SIG-M5 treated with dmso at 0.1 percent for 504 hours (cell line): ENCODE results near the gene FHIT.

Experiments used
- DNase-seq: peaks from one replicate; lab custom pipeline; 2025; ENCODE audit not compliant: unreplicated experiment; lab: John Stamatoyannopoulos, UW

The FHIT gene

DNA sequence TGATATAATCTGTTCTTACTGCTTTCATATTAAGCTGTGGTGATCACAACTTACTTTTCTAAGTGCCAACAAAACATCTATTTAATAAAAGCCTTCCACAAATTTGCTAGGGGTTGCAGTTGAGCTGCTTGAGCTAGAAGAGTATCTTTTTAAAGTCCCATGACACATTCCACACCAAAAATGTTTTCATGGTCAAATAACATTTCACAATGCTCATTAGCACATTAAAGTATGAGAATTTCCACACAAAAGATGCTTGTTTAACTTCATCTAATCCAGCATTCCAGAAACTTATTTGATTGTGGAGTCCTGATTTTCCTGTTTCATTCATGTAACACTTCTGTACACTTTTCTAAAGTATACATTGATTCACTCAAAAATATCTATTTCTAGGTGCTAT lies 1325.3 kb downstream of the FHIT start:
- no peak for DNase-seq

DNA sequence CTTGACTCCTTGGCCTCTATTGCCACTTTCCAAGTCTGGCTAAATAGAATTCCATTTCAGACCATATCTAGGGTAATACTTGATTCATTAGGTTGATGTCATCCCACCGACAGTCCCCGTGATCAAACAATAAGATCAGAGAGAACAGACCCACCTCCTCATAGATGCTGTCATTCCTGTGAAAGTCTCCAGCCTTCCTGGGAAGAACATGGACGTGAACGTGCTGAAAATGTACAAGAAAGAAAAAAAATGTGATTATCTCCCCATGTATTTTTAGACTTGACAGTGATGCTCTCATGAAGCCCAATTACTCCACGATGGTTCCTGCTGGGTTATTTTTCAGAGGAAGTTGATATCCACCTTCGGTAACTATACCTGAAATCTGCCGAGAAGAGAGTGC lies 1329.1 kb downstream of the FHIT start:
- no peak for DNase-seq

DNA sequence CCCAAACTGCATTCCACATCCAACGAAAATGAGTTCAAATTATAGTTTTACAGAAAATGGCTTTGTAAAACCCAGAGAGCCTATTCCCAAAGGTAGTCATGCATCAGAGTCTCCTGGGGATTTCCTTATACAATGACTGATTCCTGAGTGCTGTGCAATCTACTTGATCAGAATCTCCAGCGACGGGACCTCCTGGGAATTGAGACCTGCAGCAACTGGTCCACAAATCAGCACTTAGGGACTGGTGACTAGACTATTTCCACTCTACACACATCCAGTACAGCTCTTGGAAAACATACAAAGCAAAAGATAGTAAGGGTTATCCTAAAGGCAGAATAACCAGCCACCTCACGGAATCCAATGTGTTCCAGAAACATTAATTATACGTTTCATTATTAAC lies 1330.4 kb downstream of the FHIT start:
- no peak for DNase-seq

DNA sequence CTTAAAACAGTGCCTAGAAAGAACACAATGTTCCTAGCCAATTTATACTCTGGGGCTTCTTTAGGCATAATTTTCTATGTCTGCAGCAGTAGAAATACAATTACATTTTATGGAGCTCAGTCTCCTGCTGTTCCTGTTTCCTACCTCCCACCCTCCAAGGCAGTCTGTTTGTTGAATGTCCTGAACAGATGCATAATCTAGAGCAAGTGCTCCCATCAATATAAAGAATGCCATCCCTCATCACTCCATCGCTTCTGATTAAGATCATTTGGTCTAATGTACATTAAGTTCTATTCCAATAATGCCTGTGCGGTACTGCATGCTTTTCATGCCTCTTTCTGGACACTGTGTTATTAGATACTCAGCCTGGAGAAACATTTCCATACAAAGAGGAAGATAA lies 1331.7 kb downstream of the FHIT start:
- DNase-seq, result no peak

GRCh38 chr3:59914251-59914650 lies 1337.0 kb downstream of the FHIT start:
- DNase-seq, result no peak

GRCh38 chr3:59913645-59914044 lies 1337.6 kb downstream of the FHIT start:
- DNase-seq, result no peak

GRCh38 chr3:59908701-59909100 lies 1342.6 kb downstream of the FHIT start:
- DNase-seq, result no peak

DNA sequence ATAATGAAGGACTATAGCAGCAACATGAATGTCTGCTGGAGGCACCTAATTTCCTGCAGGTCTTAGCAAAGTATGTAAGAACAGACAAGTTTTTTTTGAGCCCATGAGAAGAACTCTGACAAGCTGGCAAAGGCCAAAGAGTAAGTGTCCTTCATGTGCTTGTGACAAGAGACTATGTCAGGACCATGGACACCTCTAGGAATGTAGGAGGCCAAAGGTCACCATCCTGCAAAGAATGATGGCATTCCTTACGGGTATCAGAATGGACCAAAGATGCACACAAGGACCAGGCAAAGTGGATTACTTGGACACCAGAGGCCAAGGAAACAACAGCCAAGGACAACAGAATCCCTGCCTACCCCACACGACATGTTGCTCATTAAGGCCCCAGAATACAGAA lies 1343.0 kb downstream of the FHIT start:
- DNase-seq, result no peak

- DNase-seq, result no peak
Measured at GRCh38 chr3:59904296-59904695, 1347.0 kb downstream of the FHIT start.

- no peak for DNase-seq
Measured at GRCh38 chr3:59899061-59899460, 1352.2 kb downstream of the FHIT start.

DNA sequence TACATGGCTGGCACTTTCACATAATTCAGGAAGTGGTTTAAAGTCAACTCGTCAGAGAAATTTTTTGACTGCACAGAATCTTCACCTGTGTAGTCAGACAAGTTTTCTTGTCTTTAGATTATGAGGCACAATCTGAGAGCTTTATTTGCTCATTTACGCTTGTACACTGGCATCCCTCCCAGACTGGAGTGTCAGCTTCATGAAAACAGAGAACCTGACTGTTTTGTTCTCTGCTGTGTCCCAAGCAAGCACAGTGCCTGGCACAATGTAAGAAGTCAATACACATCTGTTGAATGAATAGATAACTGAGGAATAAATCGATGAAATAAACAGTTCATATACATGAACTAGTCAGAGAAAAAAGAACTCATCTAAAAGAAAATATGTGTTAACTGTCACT lies 1355.3 kb downstream of the FHIT start:
- no peak for DNase-seq

DNA sequence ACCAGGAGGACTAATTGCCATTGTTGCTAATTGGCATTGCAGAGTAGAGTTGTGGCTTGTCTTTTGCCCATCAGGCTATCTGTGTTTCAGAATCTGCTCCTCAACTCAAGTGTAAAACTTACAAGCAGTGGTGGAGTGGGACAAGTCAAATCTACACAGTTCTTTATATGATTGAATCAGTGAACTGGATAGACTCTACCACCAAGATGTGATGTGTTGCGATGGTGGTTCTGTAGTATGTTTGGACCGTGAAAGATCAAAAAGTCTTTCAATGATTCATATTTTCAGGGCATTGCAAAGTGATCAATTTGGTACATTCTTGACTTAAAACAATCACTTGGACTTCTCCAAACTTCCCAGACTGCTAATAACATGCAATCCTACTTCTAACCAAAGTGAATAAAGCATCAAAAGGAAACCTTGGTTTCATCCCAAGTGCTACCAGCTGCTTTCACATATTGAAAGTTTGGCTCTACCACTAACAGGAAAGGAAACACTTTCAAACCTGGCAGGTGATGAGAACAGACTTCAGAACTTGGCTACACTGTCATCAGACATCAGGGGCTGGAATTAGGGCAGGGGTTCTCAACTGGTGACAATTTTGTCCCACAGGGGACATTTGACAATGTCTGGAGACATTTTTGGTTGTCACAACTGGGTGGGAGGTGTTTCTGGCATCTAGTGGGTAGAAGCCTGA lies 1356.7 kb downstream of the FHIT start:
- DNase-seq, result no peak

DNA sequence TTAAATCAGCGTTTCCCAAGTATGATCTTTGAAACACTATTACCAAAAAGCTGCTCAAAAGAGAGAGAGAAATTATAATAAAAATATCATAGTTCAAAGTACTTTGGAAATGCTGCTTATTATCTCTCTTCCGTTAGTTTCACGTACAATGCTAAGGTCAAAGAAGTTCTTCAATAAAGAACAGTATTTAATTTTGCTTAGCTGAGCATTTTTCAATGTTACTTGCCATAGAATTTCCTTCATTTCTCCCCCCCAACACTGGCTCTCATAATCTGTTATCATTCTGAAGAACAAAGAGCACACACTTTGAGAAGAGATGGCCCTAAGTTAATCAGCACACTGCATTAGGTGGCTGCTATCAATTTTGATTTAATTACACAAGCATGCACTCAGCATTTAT lies 1360.6 kb downstream of the FHIT start:
- DNase-seq, result no peak

DNA sequence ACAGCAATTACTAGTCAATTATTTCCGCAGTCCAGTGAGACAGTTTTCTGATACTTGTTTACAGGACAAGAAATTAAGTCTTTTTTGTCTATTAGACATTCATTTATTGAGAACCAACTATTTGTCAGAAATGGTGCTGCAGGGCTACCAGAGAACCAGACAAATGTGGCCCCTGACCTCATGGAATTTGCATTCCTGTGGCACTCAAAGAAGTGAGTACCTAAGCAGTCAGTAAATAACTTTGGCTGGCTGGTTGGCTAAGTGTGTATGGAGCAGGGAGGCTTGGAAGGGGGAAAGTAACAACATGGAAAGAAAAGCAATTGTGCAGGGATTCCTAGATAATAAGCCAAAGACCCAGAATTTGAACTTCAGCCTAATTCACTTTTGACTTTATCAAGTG lies 1364.5 kb downstream of the FHIT start:
- no peak for DNase-seq

DNA sequence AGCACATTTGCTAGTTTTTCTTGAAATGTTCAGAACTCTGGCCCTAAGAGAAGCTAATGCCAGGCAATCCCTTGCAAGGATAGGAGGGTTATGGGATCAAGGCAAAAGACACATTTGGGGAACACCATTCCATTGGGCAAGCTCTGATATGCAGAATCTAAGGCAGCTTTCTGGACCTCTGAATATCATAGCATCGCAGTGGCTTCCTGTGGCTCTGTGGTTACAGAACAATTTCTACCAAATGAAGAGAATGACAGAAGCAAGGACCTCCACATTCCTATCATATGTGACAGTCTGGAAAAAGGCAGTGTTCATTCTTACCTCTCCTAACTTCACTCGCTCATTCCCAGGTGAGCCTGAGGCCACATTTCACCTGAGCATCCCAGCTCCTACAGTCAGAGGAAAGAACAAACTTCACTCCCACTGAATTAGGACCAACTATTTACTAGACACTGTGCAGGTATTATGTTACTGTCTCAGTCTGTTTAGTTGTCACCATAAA lies 1365.3 kb downstream of the FHIT start:
- DNase-seq, result no peak

DNA sequence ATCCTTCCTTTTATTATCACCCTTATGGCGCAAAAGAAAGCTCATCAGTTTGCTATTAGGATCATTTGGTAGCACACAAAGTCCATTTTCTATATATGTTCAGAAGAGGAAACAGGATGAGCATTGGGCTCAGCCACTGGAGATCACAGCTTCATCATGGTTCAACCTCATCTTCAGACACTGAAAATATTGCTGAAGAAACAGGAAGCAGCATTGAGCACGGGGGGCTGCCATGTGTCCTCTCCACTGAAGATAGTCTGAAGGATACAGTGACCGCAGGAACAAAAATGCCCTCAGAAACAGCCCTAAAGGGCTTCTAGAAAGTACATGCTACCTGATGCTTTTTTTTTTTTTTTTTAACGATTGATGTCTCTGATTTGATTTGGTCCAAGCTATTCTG lies 1366.2 kb downstream of the FHIT start:
- no peak for DNase-seq

DNA sequence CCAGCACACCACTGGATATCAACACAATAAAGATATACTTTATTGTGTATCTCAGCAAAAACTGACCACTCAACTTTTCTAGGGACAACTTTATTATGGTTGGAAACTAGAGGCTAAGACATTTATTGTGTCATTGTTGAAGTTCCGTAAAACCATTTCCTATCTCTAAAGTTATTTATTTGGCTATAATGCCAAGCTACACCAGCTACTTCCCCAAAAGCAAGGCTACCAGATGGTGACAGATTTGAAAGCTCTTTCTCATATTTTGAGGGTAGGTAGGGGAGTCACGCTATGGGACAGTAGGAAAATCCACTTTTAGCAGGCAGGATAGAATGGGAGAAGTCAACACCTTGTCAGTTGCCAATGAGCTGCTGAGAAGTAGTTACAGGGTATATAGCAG lies 1366.8 kb downstream of the FHIT start:
- peak; percentile 9 for DNase-seq

- DNase-seq, result no peak
Measured at GRCh38 chr3:59882746-59883145, 1368.5 kb downstream of the FHIT start.

DNA sequence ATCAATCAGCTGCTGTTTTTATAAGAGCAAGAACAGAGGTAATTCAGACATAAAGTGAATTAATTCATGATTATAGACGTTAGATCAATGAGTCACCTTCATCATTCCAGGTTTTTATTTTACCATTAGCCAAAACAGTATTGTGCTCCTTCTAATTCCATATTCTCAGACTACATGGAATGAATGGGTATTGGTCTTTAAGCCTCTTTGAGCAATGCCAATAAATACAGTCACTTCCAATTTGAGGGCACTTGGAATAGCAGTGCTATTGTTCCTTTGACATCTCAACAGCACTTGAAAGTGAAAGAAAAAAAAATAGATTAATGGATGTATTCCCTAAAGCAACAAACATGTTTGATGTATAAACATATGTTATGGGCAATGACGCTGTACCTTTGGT lies 1370.5 kb downstream of the FHIT start:
- no peak for DNase-seq

DNA sequence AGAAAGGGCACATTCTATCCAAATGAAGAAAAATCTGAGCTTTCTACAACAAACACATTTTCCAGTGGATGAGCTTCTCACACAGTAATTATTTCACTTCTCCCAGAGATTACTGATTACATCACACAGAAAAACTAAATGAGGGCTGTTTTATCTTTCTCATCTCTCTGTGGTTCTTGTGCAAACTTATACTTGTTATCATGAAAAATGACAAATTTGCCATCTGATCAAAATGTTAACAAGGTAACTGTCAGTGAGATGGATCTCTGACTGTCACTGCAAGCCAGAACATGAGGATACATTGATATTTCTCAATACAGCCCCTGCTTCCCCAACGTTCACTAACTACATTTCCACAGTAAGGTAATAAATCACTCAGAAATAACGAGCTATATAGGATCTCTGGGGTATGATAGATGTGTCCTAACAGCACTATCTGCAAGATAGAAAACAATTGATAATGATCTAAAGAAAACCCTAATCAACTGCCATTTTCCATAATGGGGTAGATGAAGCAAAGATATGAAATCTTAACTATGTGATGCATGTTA lies 1372.1 kb downstream of the FHIT start:
- DNase-seq, result no peak

DNA sequence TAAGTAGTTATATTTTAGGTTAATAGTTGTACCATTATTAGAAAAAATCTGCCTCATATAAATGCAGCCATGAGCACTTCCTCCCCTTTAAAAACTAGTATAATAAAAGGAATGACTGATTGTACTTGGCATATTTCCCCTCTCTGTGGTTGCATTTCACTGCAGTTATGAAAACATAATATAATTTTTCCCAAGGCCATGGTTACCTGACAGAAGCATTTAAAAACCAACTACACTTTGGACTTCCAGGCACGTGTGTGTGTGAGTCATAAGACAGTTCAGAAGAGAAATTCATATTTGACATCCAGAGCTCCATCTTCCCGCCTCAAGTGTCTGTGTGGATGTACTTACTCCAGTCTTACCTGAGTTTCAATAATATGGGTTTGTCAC lies 1373.2 kb downstream of the FHIT start:
- DNase-seq, result no peak

DNA sequence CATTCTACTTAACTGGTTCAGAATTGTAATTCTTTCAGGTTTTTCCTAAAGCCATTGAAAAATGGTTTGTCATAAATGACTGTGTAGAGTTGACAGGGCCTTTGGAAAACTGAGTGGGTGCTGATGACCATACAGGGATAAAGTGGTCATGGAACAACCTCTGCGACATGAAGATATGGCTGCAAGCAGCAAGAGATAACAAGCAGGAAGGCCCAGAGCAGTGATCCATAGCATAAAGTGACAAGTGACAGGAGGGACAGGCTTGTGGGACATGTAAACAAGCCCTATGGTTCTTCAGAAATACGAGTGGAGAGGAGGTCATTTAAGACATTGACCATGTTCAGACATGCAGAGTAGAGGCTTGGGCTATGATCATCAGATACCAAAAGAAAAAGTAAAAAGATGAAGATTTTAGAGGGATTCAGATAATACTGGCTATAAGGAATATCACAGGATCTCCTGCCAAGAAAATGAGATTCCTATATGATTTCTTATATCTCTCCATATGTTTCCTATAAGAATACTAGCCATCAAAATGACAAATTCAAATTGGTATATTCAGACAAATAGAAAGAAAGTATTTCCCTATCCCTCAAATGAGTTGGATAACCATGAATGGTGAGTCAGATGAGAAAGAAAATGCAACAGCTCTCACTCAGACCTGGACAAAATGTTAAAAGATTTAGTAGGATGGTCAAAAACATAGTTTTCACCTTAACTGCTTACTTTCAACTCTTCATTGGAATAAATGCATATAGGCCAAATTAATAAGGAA lies 1373.8 kb downstream of the FHIT start:
- no peak for DNase-seq
